Osteocyte (in vitro differentiated cells): Measurements from ENCODE around the gene RNGTT. TPM values are rescaled to one million over a fixed set of nuclear protein-coding genes. Genes with fewer than 3 reads are reported as not detected.

Experiments
- DNase-seq: peaks from one replicate; pipeline ENCODE4 v3.0.0; 2021; ENCODE audit warnings: mixed read lengths; ENCODE audit not compliant: unreplicated experiment; ENCODE audit errors: extremely low spot score
- H3K27ac Mint-ChIP-seq: one replicate; pipeline ENCODE4 v1.8.0; 2021; ENCODE audit warnings: mild to moderate bottlenecking, mixed read lengths; ENCODE audit not compliant: unreplicated experiment
- H3K27me3 Mint-ChIP-seq: one replicate; pipeline ENCODE4 v1.8.0; 2021; ENCODE audit warnings: mixed read lengths; ENCODE audit not compliant: unreplicated experiment
- H3K36me3 Mint-ChIP-seq: one replicate; pipeline ENCODE4 v1.8.0; 2021; ENCODE audit warnings: mixed read lengths; ENCODE audit not compliant: unreplicated experiment
- H3K4me1 Mint-ChIP-seq: one replicate; pipeline ENCODE4 v1.8.0; 2021; ENCODE audit warnings: mixed read lengths; ENCODE audit not compliant: unreplicated experiment
- H3K4me3 Mint-ChIP-seq: one replicate; pipeline ENCODE4 v1.8.0; 2021; ENCODE audit warnings: mild to moderate bottlenecking, moderate library complexity, mixed read lengths; ENCODE audit not compliant: unreplicated experiment
- H3K9me3 Mint-ChIP-seq: one replicate; pipeline ENCODE4 v1.8.0; 2021; ENCODE audit warnings: mixed read lengths; ENCODE audit not compliant: unreplicated experiment
- CTCF ChIP-seq: fragments of 200-600 bp; sonication (generic); IDR thresholded peaks from 2 replicates; pipeline ENCODE4 v1.5.0; 2021; ENCODE audit warnings: antibody characterized with exemption, mild to moderate bottlenecking, moderate library complexity
- total RNA-seq: library from RNA; stranded (reverse); gene quantifications from 2 replicates; pipeline ENCODE4 v1.2.1, GENCODE V29; 2021

The RNGTT gene
- total RNA-seq, 1 donor from 2014 or later: 12.7 TPM

- DNase-seq: no peak
- H3K27me3 Mint-ChIP-seq: no peaks in the 10 kb centered on the region
- TF ChIP-seq CTCF: no peak
Observed at GRCh38 chr6:88605271-88605670, 358.1 kb downstream of the RNGTT start.

GRCh38 chr6:88599571-88599970 is 363.8 kb downstream of the RNGTT start:
- TF ChIP-seq CTCF: no peak
- Mint-ChIP-seq H3K4me3 (no peak overlapping the region), H3K9me3 (no peaks in the 10 kb centered on the region), H3K27ac (no peak overlapping the region), H3K27me3 (no peaks in the 10 kb centered on the region), H3K36me3 (no peaks in the 10 kb centered on the region), H3K4me1 (no peaks in the 10 kb centered on the region)
- DNase-seq: no peak

More at GRCh38 chr6:88605271-88605670, 358.1 kb downstream of the RNGTT start:
- H3K4me3 Mint-ChIP-seq: no peak overlapping the region
- H3K36me3 Mint-ChIP-seq: no peaks in the 10 kb centered on the region
- H3K9me3 Mint-ChIP-seq: no peaks in the 10 kb centered on the region
- H3K4me1 Mint-ChIP-seq: no peaks in the 10 kb centered on the region
- H3K27ac Mint-ChIP-seq: no peak overlapping the region

GRCh38 chr6:88596801-88597200 is 366.6 kb downstream of the RNGTT start:
- Mint-ChIP-seq H3K36me3 (no peaks in the 10 kb centered on the region), H3K27me3 (no peaks in the 10 kb centered on the region), H3K4me3 (no peak overlapping the region), H3K27ac (no peak overlapping the region), H3K9me3 (no peaks in the 10 kb centered on the region), H3K4me1 (no peaks in the 10 kb centered on the region)
- DNase-seq: no peak
- TF ChIP-seq CTCF: no peak

GRCh38 chr6:88588938-88589337 is 374.5 kb downstream of the RNGTT start:
- Mint-ChIP-seq H3K9me3 (peaks cover 4% of the 10 kb centered on the region), H3K27me3 (peaks cover 2% of the 10 kb centered on the region), H3K36me3 (no peaks in the 10 kb centered on the region), H3K4me3 (no peak overlapping the region), H3K4me1 (no peaks in the 10 kb centered on the region), H3K27ac (no peak overlapping the region)
- no peak for DNase-seq
- TF ChIP-seq CTCF: no peak

- DNase-seq: no peak
- H3K27ac Mint-ChIP-seq: no peak overlapping the region
- no peaks in the 10 kb centered on the region for H3K4me1 Mint-ChIP-seq
- TF ChIP-seq CTCF: no peak
- peaks cover 4% of the 10 kb centered on the region for H3K9me3 Mint-ChIP-seq
- no peak overlapping the region for H3K4me3 Mint-ChIP-seq
- no peaks in the 10 kb centered on the region for H3K36me3 Mint-ChIP-seq
- peaks cover 2% of the 10 kb centered on the region for H3K27me3 Mint-ChIP-seq
Observed at GRCh38 chr6:88587150-88587520, 376.3 kb downstream of the RNGTT start.
